Fibroblast of upper back skin (primary cell): ENCODE results near the gene MYH7B.

Source experiments
- DNase-seq: peaks from one replicate; pipeline ENCODE4 v3.0.0-alpha.2; 2013

Gene MYH7B

GRCh38 chr20:34977365-34978091, 21.9 kb downstream of the MYH7B start:
- no peak for DNase-seq

GRCh38 chr20:34978092-34978744, 22.6 kb downstream of the MYH7B start:
- DNase-seq = no peak

- DNase-seq = no peak
Observed at GRCh38 chr20:34979366-34980153, 23.9 kb downstream of the MYH7B start.

- DNase-seq = no peak
Observed at GRCh38 chr20:34980543-34981233, 25.0 kb downstream of the MYH7B start.

- DNase-seq = no peak
Observed at GRCh38 chr20:34982270-34983088, 26.8 kb downstream of the MYH7B start.

GRCh38 chr20:34983089-34983820, 27.6 kb downstream of the MYH7B start:
- DNase-seq = no peak

- no peak for DNase-seq
Observed at GRCh38 chr20:34983995-34984735, 28.5 kb downstream of the MYH7B start.

GRCh38 chr20:34984756-34985261, 29.1 kb downstream of the MYH7B start:
- no peak for DNase-seq

GRCh38 chr20:34985461-34986310, 30.0 kb downstream of the MYH7B start:
- DNase-seq = no peak

- DNase-seq = no peak
Observed at GRCh38 chr20:34986311-34987287, 30.9 kb downstream of the MYH7B start.

GRCh38 chr20:34987288-34988190, 31.9 kb downstream of the MYH7B start:
- DNase-seq = no peak

GRCh38 chr20:34988191-34988540, 32.5 kb downstream of the MYH7B start:
- DNase-seq = no peak

- DNase-seq = no peak
Observed at GRCh38 chr20:34989118-34989517, 33.5 kb downstream of the MYH7B start.

- no peak for DNase-seq
Observed at GRCh38 chr20:34989670-34990069, 34.0 kb downstream of the MYH7B start.

GRCh38 chr20:34990231-34990630, 34.6 kb downstream of the MYH7B start:
- DNase-seq = no peak

- DNase-seq = no peak
Observed at GRCh38 chr20:34990661-34991214, 35.1 kb downstream of the MYH7B start.
